HL-60 (cell line): ENCODE data around the gene THYN1.
A peak's percentile ranks its signal among the peaks of the same experiment; 100 is the strongest.

ENCODE experiments used
- DNase-seq, 2 experiments: peaks; one replicate each; pipeline ENCODE4 v3.0.0-alpha.2; 2010 to 2020; ENCODE audit warnings: low read depth in 1 of 2, low spot score in 1 of 2
- H3K27ac ChIP-seq: fragments of 250-450 bp; sonication (Bioruptor Pico); replicated peaks from 2 replicates; pipeline ENCODE4 v1.5.1; 2020; ENCODE audit warnings: mild to moderate bottlenecking, moderate library complexity
- H3K27me3 ChIP-seq: fragments of 250-450 bp; sonication (Bioruptor Pico); 2 replicates; pipeline ENCODE4 v1.5.1; 2021; ENCODE audit warnings: mild to moderate bottlenecking, moderate library complexity; ENCODE audit not compliant: insufficient read depth, poor library complexity, severe bottlenecking
- H3K4me3 ChIP-seq: replicated peaks from 2 replicates; pipeline ENCODE4 v1.5.1; 2011; ENCODE audit warnings: mild to moderate bottlenecking, control low read depth, low read length; ENCODE audit not compliant: insufficient read depth
- CTCF ChIP-seq: IDR thresholded peaks from one replicate; pipeline ENCODE4 v1.5.1; 2011; ENCODE audit warnings: low read length, control low read depth, inconsistent platforms; ENCODE audit not compliant: insufficient read depth
- GABPA ChIP-seq: IDR thresholded peaks from 2 replicates; pipeline ENCODE4 v1.6.1; 2012; ENCODE audit warnings: low read depth
- POLR2AphosphoS5 ChIP-seq: IDR thresholded peaks from 2 replicates; pipeline ENCODE4 v1.6.1; 2012; ENCODE audit warnings: low read depth
- REST ChIP-seq: IDR thresholded peaks from 2 replicates; pipeline ENCODE4 v1.6.1; 2012; ENCODE audit warnings: low read depth; ENCODE audit not compliant: insufficient replicate concordance
- SPI1 ChIP-seq: IDR thresholded peaks from 2 replicates; pipeline ENCODE4 v1.6.1; 2012; ENCODE audit warnings: low read depth, mild to moderate bottlenecking, borderline replicate concordance

The THYN1 gene

GRCh38 chr11:134215836-134216235 lies 37.3 kb downstream of the THYN1 start:
- Histone ChIP-seq H3K27ac (no peak overlapping the region), H3K27me3 (no peaks in the 10 kb centered on the region), H3K4me3 (no peak overlapping the region)
- TF ChIP-seq REST (no peak), POLR2AphosphoS5 (no peak), CTCF (no peak), SPI1 (no peak), GABPA (no peak)
- no peak for DNase-seq

GRCh38 chr11:134207538-134208239 lies 45.5 kb downstream of the THYN1 start:
- DNase-seq: peak in 1 of 2 experiments; percentile 52
- no peak for TF ChIP-seq SPI1
- TF ChIP-seq CTCF: no peak
- no peak for TF ChIP-seq REST
- no peak for TF ChIP-seq GABPA
- no peak for TF ChIP-seq POLR2AphosphoS5
- no peak overlapping the region for H3K27ac ChIP-seq
- H3K4me3 ChIP-seq: no peak overlapping the region
- no peaks in the 10 kb centered on the region for H3K27me3 ChIP-seq

- no peak overlapping the region for H3K27ac ChIP-seq
- no peak overlapping the region for H3K4me3 ChIP-seq
- TF ChIP-seq POLR2AphosphoS5 (no peak), CTCF (no peak), SPI1 (no peak), REST (no peak), GABPA (no peak)
- no peaks in the 10 kb centered on the region for H3K27me3 ChIP-seq
- DNase-seq: no peak
Measured at GRCh38 chr11:134206185-134206584, 47.0 kb downstream of the THYN1 start.
